Measurements from ENCODE around the gene NKAIN1. TPM values are rescaled to one million over a fixed set of nuclear protein-coding genes. Genes with fewer than 3 reads are reported as not detected.

Gene NKAIN1
- total RNA-seq, 1 experiment from 2014 or later, result 1.7 TPM

GRCh38 chr1:31266547-31266946 lies 26.9 kb upstream of the NKAIN1 start:
- no peak for TF ChIP-seq REST (IDR thresholded peaks at IDR 0.05; ENCODE audit: insufficient read depth in 1 of 2, low read depth in 2 of 2, low read length in 1 of 2)
- no peak for TF ChIP-seq POLR2AphosphoS5 (IDR thresholded peaks at IDR 0.05; ENCODE audit: low read depth, low read length)
- TF ChIP-seq CTCF (IDR thresholded peaks at IDR 0.05), result no peak
- no peak for TF ChIP-seq TCF7L2 (IDR thresholded peaks at IDR 0.05; ENCODE audit: low read depth, low read length)
- no peak for TF ChIP-seq SIN3A (IDR thresholded peaks at IDR 0.05; ENCODE audit: borderline replicate concordance, insufficient read depth, low read depth, low read length)
- no TSS peak for BruUV-seq (replicated peaks)
- H3K27me3 ChIP-seq (ENCODE audit: control insufficient read depth, insufficient read depth, low read length), result no peaks in the 10 kb centered on the region
- H3K27ac ChIP-seq (ENCODE audit: low read length), result no peak overlapping the region
- DNase-seq (ENCODE audit: low read depth, low spot score) (no peak), ATAC-seq (no peak)
- peaks cover 41% of the 10 kb centered on the region for H3K36me3 ChIP-seq (ENCODE audit: control insufficient read depth, insufficient read depth, low read length)
- no peaks in the 10 kb centered on the region for H3K9me3 ChIP-seq (ENCODE audit: control insufficient read depth, insufficient read depth, low read depth, low read length)
- POLR2A ChIA-PET, result no interaction called here
- no peaks in the 10 kb centered on the region for H3K4me1 ChIP-seq (ENCODE audit: control insufficient read depth, insufficient read depth, low read length)
- H3K4me3 ChIP-seq (ENCODE audit: low read depth in 2 of 2, low read length in 2 of 2), result no peak overlapping the region
- CTCF ChIA-PET, result no interaction called here
- intact Hi-C loops (cut with micrococcal nuclease; ENCODE audit: unreplicated experiment), result no loop called here
- in situ Hi-C loops (cut with HindIII; ENCODE audit: low pct_unique_long_range_greater_than_20kb, low sequenced_read_pairs), result no loop called here

- TF ChIP-seq TCF7L2 (IDR thresholded peaks at IDR 0.05; ENCODE audit: low read depth, low read length) (no peak), SIN3A (IDR thresholded peaks at IDR 0.05; ENCODE audit: borderline replicate concordance, insufficient read depth, low read depth, low read length) (no peak), REST (IDR thresholded peaks at IDR 0.05; ENCODE audit: insufficient read depth in 1 of 2, low read depth in 2 of 2, low read length in 1 of 2) (no peak), CTCF (IDR thresholded peaks at IDR 0.05) (no peak)
- CTCF ChIA-PET, result interaction anchor here (0.6 kb wide), 1 partner anchor 10 kb away, joined by 3 read pairs; no protein-coding TSS in a partner anchor
- Histone ChIP-seq H3K27me3 (ENCODE audit: control insufficient read depth, insufficient read depth, low read length) (no peaks in the 10 kb centered on the region), H3K27ac (ENCODE audit: low read length) (no peak overlapping the region), H3K4me3 (ENCODE audit: low read depth in 2 of 2, low read length in 2 of 2) (no peak overlapping the region), H3K4me1 (ENCODE audit: control insufficient read depth, insufficient read depth, low read length) (no peaks in the 10 kb centered on the region), H3K9me3 (ENCODE audit: control insufficient read depth, insufficient read depth, low read depth, low read length) (no peaks in the 10 kb centered on the region), H3K36me3 (ENCODE audit: control insufficient read depth, insufficient read depth, low read length) (peaks cover 29% of the 10 kb centered on the region; the same call in 1 of the 2 replicates)
- BruUV-seq (replicated peaks), result no TSS peak
- POLR2A ChIA-PET, result no interaction called here
- intact Hi-C loops (cut with micrococcal nuclease; ENCODE audit: unreplicated experiment), result no loop called here
- in situ Hi-C loops (cut with HindIII; ENCODE audit: low pct_unique_long_range_greater_than_20kb, low sequenced_read_pairs), result loop anchor here (5.0 kb wide), 1 partner anchor 68 kb away; no protein-coding TSS in a partner anchor
- DNase-seq (ENCODE audit: low read depth, low spot score), result no peak
- ATAC-seq, result no peak
Observed at GRCh38 chr1:31264790-31265386, 25.2 kb upstream of the NKAIN1 start.
